HG02943 (cell line): ENCODE results near the gene BABAM2.
A peak's percentile ranks its signal among the peaks of the same experiment; 100 is the strongest.
"Not testable (repeated sequence)": the region's sequence is repeated elsewhere in the genome, so short reads cannot be mapped to it uniquely, and the experiment has no call there.

ENCODE experiments used
- ATAC-seq: cut with Tn5 transposase; IDR thresholded peaks from one replicate; pipeline ENCODE4 v1.9.1; 2021; ENCODE audit warnings: mild to moderate bottlenecking, low read depth, moderate library complexity; ENCODE audit not compliant: unreplicated experiment

Gene BABAM2

GRCh38 chr2:27890146-27890923 is at the start of gene BABAM2, which contains the start of gene RBKS:
TSS of gene BABAM2 (plus strand) at chr2:27890729. CDS start at chr2:27894557, 3,828 bp downstream.
TSS of gene RBKS (minus strand) at chr2:27890387. CDS start at chr2:27890345, 42 bp downstream.
- peak; percentile 69 for ATAC-seq

DNA sequence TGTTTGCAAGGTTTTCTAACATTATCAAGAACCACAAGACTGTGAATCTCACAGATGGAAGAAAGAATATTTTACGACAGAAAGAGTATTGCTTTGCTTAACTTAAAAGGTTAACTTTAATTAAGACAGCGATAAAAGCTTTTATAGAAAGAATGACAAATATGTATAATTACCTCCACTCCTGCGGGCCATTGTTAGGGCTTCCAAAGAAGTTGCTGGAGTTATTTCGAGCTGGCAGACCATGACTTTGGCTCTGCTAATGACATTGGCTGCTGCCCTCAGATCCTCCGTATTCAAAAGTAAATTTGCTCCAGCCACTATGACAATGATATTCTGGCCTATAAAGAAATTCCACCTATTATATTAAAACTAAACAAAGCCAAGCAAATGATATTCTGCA is 47.6 kb upstream of the BABAM2 start:
- ATAC-seq = no peak

DNA sequence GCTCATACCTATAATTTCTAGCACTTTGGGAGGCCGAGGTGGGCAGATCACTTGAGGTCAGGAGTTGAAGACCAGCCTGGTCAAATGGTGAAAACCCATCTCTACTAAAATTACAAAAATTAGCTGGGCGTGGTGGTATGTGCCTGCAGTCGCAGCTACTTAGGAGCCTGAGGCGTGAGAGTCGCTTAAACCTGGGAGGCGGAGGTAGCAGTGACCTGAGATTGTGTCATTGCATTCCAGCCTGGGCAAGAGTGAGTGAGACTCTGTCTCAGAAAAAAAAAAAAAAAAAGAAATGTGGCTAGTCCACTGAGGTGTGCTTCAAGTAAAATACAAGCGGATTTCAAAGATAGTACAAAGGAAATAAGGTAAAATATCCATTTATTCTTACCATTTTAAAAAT is 46.5 kb upstream of the BABAM2 start:
- no peak for ATAC-seq

DNA sequence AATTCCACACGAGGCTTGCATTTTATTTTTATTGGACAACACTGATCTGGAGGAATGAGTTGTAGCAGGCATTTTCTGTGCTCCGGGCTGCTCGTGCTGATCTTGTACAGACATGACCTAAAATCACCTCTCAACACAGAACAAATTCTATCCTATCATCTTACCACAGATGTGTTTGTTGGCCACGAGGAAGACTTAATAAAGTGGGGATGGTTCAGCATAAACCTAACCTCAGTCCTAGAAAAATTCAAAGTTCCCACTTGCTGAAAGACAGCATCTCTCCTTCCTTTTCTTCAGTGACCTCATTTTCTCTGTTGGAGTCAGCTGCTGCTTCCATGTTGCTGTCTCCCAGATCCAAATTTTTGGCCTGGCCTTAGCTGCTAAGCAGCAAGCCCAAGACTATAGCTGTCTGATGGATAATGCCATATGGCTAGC is 45.7 kb upstream of the BABAM2 start:
- no peak for ATAC-seq

- no peak for ATAC-seq
Observed at GRCh38 chr2:27847333-27847732, 43.2 kb upstream of the BABAM2 start.

GRCh38 chr2:27849558-27850205 is 40.8 kb upstream of the BABAM2 start:
- no peak for ATAC-seq

DNA sequence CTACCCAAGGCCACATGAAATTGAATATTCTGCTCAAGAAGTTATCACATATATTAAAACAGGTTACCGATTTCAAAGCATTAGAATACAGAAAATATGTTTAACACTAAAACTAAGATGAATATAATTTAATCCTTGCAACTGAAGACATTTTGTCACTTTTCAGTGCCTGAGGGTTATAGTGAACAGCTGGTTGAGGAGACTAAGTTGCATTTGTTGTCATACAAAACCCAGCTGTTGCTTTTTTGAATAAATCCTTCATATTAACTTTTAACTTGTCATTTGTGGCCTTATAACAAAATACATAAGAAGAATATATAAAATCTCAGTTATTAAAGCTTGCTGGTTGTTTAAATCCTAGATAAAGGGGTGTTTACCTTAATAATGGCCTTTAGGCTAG is 37.8 kb upstream of the BABAM2 start:
- no peak for ATAC-seq

- no peak for ATAC-seq
Observed at GRCh38 chr2:27854229-27854862, 36.2 kb upstream of the BABAM2 start.

DNA sequence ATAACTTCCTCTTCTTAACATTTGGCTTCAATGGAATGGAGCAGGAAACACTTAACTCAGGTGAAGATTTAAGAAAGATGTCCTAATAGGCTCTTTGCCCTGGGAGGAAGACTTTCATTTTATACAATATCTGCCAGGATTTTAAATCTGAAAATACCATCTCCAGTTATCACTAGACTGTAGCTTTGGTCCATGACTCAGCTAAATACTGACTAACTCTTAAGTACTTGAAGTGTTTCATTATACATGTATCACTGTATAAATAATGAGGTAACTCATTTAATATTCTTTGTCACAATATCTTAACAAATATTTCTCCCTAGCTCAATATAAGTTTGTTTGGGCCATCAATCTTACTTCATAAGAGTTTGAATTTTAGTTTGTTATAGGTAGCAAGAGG is 35.1 kb upstream of the BABAM2 start:
- no peak for ATAC-seq

- no peak for ATAC-seq
Observed at GRCh38 chr2:27856386-27856785, 34.1 kb upstream of the BABAM2 start.

DNA sequence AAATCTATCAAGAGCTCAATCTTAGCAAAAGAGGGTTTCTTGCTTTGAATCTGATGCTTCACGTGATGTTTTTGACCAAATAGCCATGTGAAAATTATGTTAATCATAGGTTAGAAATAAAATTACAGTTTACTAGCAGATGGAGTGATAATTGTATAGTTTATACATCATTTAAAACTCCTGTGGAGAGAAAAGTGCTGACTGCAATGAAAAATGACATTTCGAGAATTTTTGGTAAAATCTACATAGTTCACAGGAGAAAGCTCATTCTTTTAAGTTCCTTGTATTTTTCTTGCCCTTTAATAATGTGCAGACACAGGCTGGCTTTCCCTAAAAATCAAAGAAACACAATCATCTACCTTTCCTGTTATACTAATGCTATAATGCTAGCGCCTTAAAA is 33.6 kb upstream of the BABAM2 start:
- ATAC-seq = no peak

- no peak for ATAC-seq
Observed at GRCh38 chr2:27857417-27858172, 32.9 kb upstream of the BABAM2 start.

DNA sequence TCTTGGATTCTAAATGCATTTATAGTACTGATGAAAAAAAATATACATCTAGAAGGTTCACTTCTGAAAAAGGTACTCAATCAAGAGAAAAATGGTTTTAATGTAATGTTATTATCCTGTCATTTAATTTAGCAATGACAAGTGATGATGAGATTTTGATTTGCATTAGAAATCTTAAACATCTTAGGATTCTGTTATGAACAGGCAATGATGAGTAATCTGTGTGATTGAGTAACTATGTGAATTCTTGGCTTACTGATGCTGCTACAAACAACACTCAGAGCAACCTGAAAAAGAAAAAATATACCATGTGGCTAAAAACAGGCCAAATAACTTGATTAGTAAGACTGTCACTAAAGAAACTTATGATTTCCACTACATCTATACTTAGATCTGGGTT is 30.4 kb upstream of the BABAM2 start:
- ATAC-seq = no peak

GRCh38 chr2:27863146-27863545 is 27.4 kb upstream of the BABAM2 start:
- no peak for ATAC-seq

GRCh38 chr2:27863955-27864354 is 26.6 kb upstream of the BABAM2 start:
- not testable (repeated sequence) for ATAC-seq

DNA sequence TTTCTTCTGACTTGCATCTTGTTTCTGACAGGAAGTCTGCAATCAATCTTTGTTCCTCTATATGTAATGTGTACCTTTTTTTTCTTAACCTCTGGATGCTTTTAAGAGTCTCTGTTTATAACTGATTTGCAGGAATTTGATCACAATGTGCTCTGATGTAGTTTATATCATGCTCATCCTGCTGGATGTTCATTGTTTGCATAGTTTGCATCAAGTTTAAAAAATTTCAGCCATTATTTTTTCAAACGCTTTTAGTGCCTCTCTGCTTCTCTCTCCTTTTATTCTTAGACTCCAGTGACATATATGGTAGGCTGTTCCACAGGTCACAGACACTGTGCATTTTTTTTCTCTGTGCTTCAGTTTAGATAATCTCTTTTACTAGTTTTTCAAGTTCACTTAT is 24.3 kb upstream of the BABAM2 start:
- no peak for ATAC-seq

DNA sequence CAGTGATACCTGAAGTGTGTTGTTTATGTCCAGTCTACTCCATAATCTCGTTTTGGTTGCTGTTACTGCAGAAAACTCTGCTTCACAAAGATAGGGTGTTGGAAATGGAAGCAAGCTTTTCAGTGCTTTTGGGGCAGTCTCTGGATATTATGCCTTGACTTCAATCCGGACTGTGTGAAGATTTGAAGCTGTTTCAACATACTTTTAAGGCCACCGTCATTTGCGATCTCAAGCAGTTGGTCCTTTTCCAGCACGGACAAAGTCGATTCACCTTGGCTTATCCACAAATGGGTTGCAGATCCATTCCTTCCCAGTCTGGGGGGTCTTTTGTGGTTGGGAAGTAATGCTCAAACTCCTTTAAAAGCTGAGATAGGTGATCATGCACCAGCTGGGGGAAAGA is 20.8 kb upstream of the BABAM2 start:
- ATAC-seq = no peak

DNA sequence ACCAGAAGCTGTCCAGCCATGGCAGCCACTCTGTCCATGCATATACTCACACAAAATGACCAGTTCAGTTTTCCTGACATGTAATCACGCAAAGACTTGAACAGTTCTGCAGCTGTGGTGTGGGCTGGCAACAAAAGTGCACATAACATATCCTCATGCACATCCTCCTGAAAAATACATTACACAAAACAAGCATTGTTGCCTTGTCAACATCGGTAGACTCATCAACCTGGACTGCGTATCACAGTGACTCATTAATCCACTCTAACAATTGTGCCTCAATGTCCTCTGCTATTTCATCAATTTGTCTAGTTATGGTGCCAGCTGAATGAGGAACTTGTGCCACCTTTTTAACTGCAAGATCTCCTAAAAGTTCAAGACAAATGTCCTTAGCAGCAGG is 19.8 kb upstream of the BABAM2 start:
- no peak for ATAC-seq

DNA sequence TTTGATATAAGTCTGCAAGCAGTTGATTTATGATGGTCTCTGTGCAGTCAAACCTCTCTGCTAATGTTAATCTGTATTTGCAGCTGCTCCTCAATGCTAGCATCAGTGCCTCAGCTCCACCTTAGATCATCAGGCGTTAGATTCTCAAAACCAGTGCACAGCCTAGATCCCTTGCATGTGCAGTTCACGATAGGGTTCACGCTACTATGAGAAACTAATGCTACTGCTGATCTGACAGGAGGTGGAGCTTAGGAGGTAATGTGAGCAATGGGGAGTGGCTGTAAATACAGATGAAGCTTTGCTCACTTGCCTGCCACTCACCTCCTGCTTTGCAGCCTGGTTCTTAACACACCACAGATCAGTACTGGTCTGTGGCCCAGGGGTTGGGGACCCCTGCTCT is 18.7 kb upstream of the BABAM2 start:
- ATAC-seq = no peak

GRCh38 chr2:27873091-27873490 is 17.4 kb upstream of the BABAM2 start:
- ATAC-seq = no peak
